SU-DHL-6 (cell line): ENCODE data around the gene LPCAT3.

Experiments used
- H2AFZ ChIP-seq: fragments of 200-600 bp; sonication (generic); 2 replicates; pipeline ENCODE4 v1.6.1; 2014; ENCODE audit warnings: low read depth, mild to moderate bottlenecking, moderate library complexity, mixed read lengths, antibody characterized with exemption, low read length; ENCODE audit not compliant: severe bottlenecking
- H3F3A ChIP-seq: fragments of 200-600 bp; shearing (Covaris generic); 2 replicates; pipeline ENCODE4 v1.6.0; 2016; ENCODE audit warnings: antibody characterized with exemption, mild to moderate bottlenecking; ENCODE audit not compliant: insufficient read depth
- H3K27ac ChIP-seq: fragments of 200-600 bp; sonication (generic); 2 replicates; pipeline ENCODE4 v1.5.1; 2016; ENCODE audit warnings: low read depth, mild to moderate bottlenecking, low read length, moderate library complexity, mixed read lengths
- H3K27me3 ChIP-seq: fragments of 200-600 bp; sonication (generic), shearing (Covaris generic); 2 replicates; pipeline ENCODE4 v1.6.0; 2014; ENCODE audit warnings: mild to moderate bottlenecking, low read length
- H3K36me3 ChIP-seq: fragments of 200-600 bp; sonication (generic); 2 replicates; pipeline ENCODE4 v1.6.1; 2014; ENCODE audit warnings: mild to moderate bottlenecking, low read length, mixed read lengths
- H3K4me2 ChIP-seq: fragments of 300-600, 200-600 bp; shearing (Covaris generic), sonication (generic); 2 replicates; pipeline ENCODE4 v1.6.0; 2014; ENCODE audit warnings: low read length, low read depth, mild to moderate bottlenecking; ENCODE audit not compliant: poor library complexity, severe bottlenecking
- H3K4me3 ChIP-seq: fragments of 200-600 bp; sonication (generic); 2 replicates; pipeline ENCODE4 v1.5.1; 2014; ENCODE audit warnings: antibody characterized with exemption, low read length, mild to moderate bottlenecking, mixed read lengths; ENCODE audit not compliant: insufficient read depth, poor library complexity, severe bottlenecking
- H3K79me2 ChIP-seq: fragments of 200-600 bp; sonication (generic); 2 replicates; pipeline ENCODE4 v1.6.1; 2014; ENCODE audit warnings: mild to moderate bottlenecking, low read length, moderate library complexity; ENCODE audit not compliant: insufficient read depth
- H3K9ac ChIP-seq: fragments of 200-600 bp; sonication (generic); 2 replicates; pipeline ENCODE4 v1.7.0; 2014; ENCODE audit warnings: mild to moderate bottlenecking, low read length
- H3K9me2 ChIP-seq: fragments of 200-600 bp; sonication (generic); replicated peaks from 2 replicates; pipeline ENCODE4 v1.6.1; 2014; ENCODE audit warnings: low read length; ENCODE audit not compliant: insufficient read depth
- H3K9me3 ChIP-seq: fragments of 200-600 bp; sonication (generic); 2 replicates; pipeline ENCODE4 v1.6.1; 2014; ENCODE audit warnings: low read length, mixed read lengths; ENCODE audit not compliant: insufficient read depth
- H4K20me1 ChIP-seq: fragments of 200-600 bp; sonication (generic); 2 replicates; pipeline ENCODE4 v1.6.1; 2014; ENCODE audit warnings: low read depth, mild to moderate bottlenecking, antibody characterized with exemption, low read length, moderate library complexity, mixed read lengths
- EZH2phosphoT487 ChIP-seq: fragments of 200-600 bp; sonication (generic), shearing (Covaris generic); conservative IDR thresholded peaks from 2 replicates; pipeline ENCODE4 v1.6.1; 2018; ENCODE audit warnings: mild to moderate bottlenecking, antibody characterized with exemption, low read length, moderate library complexity, mixed read lengths
- TF ChIP-seq, protein P1 (sequence below): fragments of 200-600 bp; sonication (generic); IDR thresholded peaks from one replicate; pipeline ENCODE4 v1.5.1; 2017; ENCODE audit warnings: antibody characterized with exemption, mild to moderate bottlenecking, low read length, moderate library complexity; ENCODE audit not compliant: insufficient read depth, poor library complexity, severe bottlenecking

The LPCAT3 gene

DNA sequence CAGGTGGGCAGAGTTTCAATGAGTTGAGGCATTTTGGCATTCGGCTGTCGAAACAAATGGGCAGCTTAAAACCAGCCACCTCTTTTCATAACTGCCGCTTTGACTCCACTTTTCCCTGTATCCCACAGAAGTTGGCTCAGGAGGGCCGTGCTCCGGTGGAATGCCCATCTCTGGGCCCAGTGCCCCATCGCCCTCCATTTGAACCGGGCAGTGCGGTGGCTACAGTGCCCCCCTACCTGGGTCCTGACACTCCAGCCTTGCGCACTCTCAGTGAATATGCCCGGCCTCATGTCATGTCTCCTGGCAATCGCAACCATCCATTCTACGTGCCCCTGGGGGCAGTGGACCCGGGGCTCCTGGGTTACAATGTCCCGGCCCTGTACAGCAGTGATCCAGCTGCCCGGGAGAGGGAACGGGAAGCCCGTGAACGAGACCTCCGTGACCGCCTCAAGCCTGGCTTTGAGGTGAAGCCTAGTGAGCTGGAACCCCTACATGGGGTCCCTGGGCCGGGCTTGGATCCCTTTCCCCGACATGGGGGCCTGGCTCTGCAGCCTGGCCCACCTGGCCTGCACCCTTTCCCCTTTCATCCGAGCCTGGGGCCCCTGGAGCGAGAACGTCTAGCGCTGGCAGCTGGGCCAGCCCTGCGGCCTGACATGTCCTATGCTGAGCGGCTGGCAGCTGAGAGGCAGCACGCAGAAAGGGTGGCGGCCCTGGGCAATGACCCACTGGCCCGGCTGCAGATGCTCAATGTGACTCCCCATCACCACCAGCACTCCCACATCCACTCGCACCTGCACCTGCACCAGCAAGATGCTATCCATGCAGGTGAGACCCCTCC is 79.7 kb downstream of the LPCAT3 start:
- Histone ChIP-seq H3K4me2 (peak overlapping the region; percentile 38), H3F3A (peaks cover 10% of the 10 kb centered on the region), H3K79me2 (no peaks in the 10 kb centered on the region), H2AFZ (peak overlapping the region; percentile 52), H3K4me3 (no peak overlapping the region), H3K9ac (peak overlapping the region; percentile 92), H3K27ac (no peak overlapping the region), H3K9me2 (no peaks in the 10 kb centered on the region), H3K36me3 (no peaks in the 10 kb centered on the region), H3K27me3 (no peaks in the 10 kb centered on the region), H3K9me3 (no peaks in the 10 kb centered on the region), H4K20me1 (no peaks in the 10 kb centered on the region)
- TF ChIP-seq EZH2phosphoT487: no peak
- TF ChIP-seq, protein P1, sequence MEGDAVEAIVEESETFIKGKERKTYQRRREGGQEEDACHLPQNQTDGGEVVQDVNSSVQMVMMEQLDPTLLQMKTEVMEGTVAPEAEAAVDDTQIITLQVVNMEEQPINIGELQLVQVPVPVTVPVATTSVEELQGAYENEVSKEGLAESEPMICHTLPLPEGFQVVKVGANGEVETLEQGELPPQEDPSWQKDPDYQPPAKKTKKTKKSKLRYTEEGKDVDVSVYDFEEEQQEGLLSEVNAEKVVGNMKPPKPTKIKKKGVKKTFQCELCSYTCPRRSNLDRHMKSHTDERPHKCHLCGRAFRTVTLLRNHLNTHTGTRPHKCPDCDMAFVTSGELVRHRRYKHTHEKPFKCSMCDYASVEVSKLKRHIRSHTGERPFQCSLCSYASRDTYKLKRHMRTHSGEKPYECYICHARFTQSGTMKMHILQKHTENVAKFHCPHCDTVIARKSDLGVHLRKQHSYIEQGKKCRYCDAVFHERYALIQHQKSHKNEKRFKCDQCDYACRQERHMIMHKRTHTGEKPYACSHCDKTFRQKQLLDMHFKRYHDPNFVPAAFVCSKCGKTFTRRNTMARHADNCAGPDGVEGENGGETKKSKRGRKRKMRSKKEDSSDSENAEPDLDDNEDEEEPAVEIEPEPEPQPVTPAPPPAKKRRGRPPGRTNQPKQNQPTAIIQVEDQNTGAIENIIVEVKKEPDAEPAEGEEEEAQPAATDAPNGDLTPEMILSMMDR: no peak

DNA sequence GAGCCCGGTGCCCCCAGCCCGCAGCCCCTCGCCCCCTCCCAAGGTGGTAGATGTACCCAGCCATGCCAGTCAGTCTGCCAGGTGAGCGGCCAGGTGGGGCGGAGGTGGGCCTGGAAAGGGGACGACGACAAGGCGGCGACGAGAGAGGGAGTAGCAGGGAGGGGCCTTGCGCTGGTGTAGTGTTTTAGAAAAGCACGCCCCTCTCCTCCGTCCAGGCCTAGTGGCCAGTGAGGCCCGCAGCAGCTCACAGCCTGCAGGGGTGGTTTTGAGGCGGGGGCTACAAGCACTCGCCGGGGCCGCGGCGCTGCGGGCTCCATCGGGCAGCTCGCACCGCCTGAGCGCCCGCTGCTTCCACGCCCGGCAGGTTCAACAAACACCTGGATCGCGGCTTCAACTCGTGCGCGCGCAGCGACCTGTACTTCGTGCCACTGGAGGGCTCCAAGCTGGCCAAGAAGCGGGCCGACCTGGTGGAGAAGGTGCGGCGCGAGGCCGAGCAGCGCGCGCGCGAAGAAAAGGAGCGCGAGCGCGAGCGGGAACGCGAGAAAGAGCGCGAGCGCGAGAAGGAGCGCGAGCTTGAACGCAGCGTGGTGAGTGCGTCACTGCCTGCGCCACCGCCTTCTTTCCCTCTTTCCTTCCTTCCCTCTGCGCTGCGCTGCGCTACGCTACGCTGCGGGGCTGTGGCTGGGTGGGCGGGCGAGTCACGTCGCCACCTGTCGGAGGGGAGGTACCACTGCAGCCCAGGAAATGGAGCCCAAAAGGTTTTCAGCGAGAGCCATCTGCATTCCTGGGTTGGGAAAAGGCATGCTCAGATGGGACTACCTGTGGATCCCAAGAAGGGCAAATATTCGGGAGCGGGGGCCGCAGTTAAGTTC is 80.6 kb downstream of the LPCAT3 start:
- H4K20me1 ChIP-seq: no peaks in the 10 kb centered on the region
- peak overlapping the region; percentile 71 for H3K4me2 ChIP-seq
- H3K9ac ChIP-seq: peak overlapping the region; percentile 92
- H3K36me3 ChIP-seq: no peaks in the 10 kb centered on the region
- H2AFZ ChIP-seq: peak overlapping the region; percentile 52
- no peaks in the 10 kb centered on the region for H3K27me3 ChIP-seq
- TF ChIP-seq EZH2phosphoT487: no peak
- TF ChIP-seq, protein P1: peak; percentile 95
- H3F3A ChIP-seq: peaks cover 8% of the 10 kb centered on the region; the same call in 1 of the 2 replicates
- peak overlapping the region; percentile 61 for H3K4me3 ChIP-seq
- H3K27ac ChIP-seq: peak overlapping the region; percentile 86
- no peaks in the 10 kb centered on the region for H3K9me3 ChIP-seq
- H3K79me2 ChIP-seq: no peaks in the 10 kb centered on the region
- no peaks in the 10 kb centered on the region for H3K9me2 ChIP-seq

DNA sequence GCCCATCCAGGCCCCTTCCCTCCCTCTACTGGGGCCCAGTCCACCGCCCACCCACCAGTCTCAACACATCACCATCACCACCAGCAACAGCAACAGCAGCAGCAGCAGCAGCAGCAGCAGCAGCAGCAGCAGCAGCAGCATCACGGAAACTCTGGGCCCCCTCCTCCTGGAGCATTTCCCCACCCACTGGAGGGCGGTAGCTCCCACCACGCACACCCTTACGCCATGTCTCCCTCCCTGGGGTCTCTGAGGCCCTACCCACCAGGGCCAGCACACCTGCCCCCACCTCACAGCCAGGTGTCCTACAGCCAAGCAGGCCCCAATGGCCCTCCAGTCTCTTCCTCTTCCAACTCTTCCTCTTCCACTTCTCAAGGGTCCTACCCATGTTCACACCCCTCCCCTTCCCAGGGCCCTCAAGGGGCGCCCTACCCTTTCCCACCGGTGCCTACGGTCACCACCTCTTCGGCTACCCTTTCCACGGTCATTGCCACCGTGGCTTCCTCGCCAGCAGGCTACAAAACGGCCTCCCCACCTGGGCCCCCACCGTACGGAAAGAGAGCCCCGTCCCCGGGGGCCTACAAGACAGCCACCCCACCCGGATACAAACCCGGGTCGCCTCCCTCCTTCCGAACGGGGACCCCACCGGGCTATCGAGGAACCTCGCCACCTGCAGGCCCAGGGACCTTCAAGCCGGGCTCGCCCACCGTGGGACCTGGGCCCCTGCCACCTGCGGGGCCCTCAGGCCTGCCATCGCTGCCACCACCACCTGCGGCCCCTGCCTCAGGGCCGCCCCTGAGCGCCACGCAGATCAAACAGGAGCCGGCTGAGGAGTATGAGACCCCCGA is 81.4 kb downstream of the LPCAT3 start:
- Histone ChIP-seq H3F3A (peaks cover 8% of the 10 kb centered on the region; the same call in 1 of the 2 replicates), H3K27me3 (no peaks in the 10 kb centered on the region), H3K9ac (peak overlapping the region; percentile 92), H3K9me3 (no peaks in the 10 kb centered on the region), H3K9me2 (no peaks in the 10 kb centered on the region), H3K4me2 (peak overlapping the region; percentile 71), H3K27ac (peak overlapping the region; percentile 86), H3K4me3 (peak overlapping the region; percentile 61), H3K36me3 (no peaks in the 10 kb centered on the region), H2AFZ (no peak overlapping the region), H3K79me2 (no peaks in the 10 kb centered on the region), H4K20me1 (no peaks in the 10 kb centered on the region)
- no peak for TF ChIP-seq EZH2phosphoT487
- TF ChIP-seq, protein P1: peak; percentile 10
